Activated CD4-positive, alpha-beta T cell treated with anti-CD3 and anti-CD28 coated beads, Interleukin-2, amount 50 U/mL, for 1 hour (primary cell): ENCODE results near the gene COL4A2.

ENCODE experiments used
- DNase-seq: peaks from one replicate; pipeline ENCODE4 v3.0.0-alpha.2; 2020

COL4A2 gene

DNA sequence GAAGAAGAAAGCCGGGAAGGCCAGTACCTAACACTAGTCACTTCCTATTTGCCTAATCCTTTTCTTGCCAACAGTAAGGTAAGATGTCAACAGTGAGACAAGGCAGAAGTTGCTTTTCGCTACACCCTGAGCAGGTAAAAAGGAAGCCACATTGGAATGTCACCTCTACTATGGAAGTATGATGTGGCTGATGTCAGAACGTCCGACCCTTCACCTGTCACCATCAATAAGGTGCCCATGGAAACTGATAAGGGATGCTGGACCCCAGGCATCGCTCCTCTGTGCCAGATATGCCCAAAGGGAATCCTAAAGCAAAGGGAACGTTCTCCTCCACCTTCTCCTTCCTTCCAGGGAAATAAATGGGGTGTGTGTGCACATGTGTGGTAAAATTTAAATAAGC, 34.4 kb upstream of the COL4A2 start:
- DNase-seq = no peak

DNA sequence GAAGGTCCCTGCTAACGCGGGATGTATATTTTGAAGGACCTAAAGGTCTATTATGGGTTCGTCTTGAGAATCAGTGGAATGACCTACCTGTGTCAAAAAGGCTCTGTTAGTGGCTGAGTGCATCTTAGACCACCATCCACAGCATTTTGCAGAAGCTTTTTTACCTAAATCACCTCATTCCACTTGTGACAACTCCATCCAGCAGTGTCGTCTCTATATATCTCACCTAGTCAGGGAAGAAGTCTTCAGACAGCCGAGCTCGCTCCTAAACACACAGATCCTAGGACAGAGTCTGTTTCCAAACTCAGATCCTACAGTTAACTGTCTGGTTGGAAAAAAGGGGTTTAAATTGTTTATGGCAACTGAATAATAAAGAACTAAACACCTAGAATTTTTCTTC, 33.8 kb upstream of the COL4A2 start:
- no peak for DNase-seq

DNA sequence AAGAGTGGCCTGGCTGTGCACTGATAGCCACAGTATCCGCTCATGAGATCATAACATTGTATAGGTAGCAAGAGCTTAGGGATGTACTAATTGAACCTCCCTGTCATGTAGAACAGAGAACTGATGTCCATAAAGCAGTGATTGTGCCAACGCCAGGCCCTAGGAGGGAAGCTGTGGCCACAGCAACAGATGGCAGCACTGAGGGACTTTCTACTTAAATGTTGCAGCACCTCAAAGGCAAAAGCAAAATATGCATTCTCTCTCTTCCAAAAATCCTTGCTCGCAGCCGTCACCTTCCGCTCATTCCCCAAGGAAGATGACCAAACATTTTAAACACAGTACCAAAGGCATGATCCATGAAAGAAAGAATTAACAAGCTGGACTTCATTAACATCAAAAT, 32.4 kb upstream of the COL4A2 start:
- no peak for DNase-seq

DNA sequence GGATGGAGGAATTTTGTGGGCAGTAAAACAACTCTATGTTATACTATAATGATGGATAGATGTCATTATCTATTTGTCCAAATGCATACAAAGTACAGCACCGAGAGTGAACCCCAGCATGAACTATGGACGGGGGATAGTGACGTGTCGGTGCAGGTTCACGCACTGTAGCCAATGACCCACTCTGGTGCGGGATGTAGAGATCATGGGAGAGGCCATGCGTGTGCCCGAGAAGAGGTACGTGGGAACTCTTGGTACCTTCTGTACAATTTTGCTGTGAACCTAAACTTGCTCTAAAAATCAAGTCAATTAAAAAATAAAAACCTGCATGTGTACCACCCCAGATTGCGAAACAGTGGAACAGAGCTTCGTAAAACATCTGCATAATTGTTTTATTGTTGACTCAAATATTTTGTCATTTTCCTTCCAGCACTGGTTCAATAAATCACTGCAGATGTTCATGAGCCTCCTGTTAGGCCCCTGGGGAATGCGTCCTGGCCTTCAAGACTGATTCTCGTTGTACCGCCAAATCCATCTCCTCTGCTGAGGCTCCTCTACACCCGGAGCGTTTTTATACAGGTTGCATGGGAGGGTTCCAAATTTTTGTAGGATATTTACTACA, 31.0 kb upstream of the COL4A2 start:
- no peak for DNase-seq

DNA sequence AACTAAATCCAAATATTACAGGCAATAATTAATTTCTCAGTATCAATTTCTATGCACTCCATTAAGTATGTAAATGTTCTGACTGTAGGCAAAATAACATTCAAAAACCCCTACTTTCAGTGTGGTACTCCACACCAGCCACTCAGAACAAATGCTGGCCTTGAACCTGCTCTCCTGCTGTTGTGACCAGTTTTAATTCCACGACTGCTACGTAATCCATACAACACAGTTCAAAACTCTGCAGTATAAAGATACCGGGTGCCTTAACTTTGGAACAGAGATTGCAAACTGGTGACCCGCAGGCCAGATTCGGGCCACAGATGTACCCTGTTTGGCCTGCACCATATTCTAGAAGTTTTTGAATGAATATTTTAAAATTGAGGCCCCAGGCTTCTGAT, 30.5 kb upstream of the COL4A2 start:
- no peak for DNase-seq

DNA sequence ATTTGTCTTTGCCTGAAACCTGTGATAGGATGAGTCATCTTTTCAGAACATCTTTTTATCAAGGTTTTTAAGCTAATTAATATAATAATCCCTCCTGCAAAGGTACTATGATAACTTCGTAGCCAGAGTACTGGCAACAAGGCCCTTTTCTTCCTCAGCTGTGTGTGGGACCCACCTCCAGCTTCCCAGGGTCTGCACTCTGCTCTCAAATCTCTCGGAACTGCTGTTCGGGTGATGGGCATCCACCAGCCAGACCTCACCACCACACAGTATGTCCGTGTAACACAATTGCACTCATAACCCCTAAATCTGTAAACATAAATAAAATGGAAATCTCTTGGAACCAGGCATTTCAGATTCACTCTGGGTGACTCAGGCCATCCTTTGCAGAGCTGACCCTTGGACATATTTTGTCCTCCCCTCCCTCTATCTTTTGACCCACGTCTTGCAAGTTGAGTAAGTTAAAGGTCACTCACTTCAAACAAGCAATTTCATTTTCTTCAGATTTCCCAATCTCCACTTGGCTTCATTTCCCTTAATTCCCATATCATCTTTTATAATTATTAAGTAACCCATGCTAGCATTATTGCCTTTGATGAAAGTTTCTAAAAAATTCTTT, 29.6 kb upstream of the COL4A2 start:
- DNase-seq = no peak

DNA sequence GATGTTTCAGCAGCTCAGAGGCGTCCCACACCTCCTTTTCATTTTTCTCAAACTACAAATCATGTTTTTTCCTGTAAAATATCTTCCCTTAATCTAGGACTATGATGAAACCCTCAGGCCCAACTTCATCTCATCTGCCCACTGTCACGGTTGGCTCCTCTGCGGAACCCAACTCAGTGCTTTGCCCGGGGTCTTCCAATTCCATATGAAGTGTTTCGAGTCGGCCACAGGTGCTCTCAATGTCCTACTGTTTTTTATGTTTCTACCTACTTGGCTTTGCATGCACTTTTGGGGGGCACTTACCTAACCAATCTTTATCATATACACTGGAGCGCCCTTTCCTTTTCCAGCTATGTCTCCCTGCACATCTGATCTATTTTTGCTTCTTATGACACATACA, 28.2 kb upstream of the COL4A2 start:
- DNase-seq = no peak

DNA sequence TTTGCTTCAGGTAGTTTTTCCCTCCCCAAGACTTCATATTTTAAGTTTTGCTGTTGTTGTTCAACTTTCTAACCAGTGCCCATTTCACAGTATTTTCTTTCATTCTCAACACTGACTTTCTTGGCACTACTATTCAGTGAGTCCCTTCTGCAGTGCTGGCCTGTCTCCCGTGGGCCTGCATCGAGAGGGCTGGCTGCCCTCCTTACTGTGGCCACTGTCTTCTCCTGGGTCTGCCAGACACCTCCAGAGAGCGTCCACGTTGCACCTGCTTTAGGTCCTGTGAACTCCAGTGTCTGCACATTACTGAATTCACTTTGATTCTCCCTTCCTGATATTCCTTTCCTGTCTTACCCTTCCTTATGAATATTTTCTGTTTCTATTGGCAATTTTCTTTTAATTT, 27.4 kb upstream of the COL4A2 start:
- no peak for DNase-seq

DNA sequence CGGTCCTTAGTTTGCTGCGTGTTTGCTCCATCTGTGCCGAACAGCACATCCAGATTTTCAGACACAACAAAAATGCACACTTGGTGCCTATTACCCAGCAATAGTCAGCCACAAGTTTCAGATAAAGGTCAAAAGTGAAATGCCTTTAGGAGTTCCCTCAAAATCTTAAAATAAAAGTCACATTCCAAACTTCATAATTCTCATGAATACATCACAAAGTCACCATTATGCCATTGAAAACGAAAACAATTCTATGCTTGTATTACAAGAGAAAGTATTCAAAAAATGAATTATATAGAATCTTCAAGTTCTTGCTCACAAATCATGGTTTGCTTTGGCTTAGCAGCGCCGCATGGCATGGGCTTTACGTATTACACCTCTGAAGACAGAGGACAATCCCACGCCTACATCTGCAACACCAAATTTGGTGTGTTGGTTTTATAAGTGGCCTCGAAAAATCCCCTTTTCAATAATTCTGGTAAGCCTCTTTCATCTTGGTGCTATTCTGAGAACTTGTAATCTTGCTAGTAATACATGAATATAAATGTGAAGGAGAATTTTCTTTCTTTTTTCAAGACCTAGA, 26.8 kb upstream of the COL4A2 start:
- no peak for DNase-seq

DNA sequence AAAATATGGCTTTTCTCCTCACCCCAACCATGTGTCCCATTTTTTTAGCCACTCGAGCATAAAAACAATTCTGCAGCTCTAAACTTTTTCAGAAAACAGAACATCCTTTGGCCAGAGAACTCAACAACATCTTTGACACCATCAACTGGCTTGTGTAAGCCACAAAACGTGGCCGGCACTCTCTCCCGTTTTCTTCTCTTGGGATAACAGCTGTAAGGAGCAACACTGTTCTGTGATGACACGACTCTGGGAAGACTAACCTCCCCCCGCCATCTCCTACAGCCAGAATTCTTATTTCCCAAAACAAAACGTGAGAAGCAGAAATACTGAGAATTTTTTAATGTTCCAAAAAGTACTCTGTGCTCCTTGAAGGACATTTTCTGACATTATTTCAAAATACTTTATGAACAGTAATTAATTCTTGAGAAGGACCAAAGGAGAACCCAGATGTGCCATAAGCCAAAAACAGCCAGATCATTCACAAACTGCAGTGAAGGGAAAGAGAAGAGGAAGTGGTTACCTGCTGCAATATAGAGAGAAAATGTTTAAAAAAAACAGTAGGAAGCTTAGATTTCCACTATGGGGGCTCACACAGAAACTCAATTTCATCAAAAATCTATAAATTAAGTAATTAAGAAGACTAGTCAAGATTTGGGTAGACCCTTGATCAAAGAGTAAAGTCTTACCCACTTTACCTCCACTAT, 25.9 kb upstream of the COL4A2 start:
- DNase-seq = no peak

DNA sequence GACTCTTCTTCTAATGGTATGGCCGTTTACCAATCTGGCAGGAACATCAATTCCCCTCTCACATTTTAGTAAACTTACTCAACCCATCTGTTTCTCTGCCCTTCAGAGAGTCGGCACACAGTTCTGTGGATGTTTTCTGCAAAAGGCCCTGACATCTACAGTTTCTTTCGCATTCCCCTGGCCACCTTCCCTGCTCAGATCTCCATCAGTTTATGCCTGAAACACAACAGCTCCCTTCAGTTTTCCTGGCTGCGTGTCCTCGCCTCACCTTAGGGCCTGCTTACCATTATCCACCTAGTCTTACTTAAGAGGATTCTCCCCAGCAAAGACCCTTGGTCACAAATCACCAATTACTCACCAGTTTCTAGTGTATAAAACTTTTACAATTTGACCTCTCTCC, 25.3 kb upstream of the COL4A2 start:
- DNase-seq = no peak

DNA sequence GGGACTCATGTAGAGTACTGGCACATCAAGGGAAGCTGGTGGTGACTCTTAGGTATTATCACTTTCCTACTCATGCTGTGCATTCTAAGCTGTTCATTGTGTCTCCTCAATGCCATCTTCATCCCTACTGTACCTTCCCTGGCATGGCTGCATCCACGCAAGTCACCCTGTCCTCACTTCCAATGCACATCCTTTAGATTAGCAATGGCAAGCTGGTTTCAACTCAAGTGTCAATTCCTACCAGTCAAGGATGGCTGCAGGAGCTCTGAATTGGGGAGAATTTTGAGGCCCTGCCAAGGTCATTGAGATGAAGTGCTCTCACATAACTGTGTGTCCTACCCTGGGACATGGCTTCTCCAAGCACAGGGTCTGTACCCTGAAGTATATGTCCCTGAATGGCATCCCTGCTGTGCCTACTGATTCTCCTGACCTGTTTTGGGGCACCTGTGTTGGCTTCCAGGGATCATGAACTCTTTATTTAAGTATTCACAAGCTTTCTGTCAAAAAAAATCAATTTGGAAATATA, 24.7 kb upstream of the COL4A2 start:
- DNase-seq = no peak

DNA sequence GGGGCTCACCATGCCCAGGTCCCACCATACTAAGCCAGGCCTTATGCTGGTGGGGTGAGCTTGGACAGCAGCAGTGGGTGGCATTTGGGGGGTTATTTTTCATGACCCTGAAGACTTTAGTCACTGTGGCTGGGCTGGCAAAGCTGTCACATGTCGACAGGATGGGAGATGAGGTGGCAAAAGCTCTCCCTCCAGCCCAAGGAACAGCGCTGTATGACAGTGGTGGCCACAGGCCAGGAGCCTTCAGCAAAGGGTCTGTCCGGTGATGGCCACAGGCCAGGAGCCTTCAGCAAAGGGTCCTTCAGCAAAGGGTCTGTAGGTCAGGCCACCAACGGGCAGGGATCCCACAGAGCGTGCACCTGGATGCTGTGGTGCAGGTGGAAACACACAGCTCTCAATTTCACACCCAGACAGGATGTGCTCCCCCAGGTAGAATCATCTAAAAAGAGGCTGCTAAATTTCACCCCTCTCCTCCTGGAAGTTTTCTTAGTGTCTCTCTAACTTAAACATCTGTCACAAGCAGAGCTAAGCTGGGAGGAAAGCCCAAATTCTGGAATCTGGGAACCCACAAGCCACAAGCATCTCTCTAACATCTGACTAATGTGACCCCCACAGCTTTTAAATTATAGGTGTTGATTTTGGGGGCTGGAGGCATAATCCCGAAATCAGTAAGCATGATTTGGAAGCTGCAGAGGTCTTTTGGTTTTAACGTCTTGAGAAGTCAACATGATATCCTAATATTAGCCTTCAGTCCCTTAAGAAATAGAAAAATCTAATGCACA, 23.2 kb upstream of the COL4A2 start:
- DNase-seq = no peak

DNA sequence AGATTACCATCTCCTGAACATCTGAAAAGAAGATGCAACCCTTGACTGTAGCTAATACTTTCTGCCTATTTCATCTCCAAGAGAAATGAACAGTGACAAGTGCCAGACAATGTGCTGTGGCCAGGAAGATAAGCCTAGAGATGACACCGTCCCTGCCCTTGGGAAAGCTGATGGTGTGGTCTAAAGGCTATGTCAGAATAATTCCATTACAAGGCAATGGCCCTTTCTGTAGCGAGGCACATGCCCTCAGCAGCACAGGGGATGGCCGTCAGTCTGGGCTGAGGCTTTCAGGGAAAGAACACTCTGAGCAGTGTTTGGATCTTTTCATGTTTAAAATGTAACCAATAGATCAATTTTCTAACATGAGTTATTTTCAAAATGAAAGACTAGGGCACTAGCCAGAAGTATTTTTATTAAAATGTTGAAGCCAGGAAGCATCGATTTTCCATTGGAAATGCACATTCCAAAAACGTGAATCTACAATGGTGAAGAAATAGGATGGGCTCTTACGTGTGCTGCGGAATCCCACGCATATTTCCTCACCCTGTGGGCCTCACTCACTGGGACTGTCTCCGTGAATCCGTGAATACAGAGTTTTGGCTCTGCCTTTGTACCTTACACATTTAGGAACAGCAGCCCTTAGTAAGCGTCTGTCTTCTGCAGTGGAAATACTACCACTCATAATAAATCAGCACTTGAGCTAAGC, 22.2 kb upstream of the COL4A2 start:
- no peak for DNase-seq

DNA sequence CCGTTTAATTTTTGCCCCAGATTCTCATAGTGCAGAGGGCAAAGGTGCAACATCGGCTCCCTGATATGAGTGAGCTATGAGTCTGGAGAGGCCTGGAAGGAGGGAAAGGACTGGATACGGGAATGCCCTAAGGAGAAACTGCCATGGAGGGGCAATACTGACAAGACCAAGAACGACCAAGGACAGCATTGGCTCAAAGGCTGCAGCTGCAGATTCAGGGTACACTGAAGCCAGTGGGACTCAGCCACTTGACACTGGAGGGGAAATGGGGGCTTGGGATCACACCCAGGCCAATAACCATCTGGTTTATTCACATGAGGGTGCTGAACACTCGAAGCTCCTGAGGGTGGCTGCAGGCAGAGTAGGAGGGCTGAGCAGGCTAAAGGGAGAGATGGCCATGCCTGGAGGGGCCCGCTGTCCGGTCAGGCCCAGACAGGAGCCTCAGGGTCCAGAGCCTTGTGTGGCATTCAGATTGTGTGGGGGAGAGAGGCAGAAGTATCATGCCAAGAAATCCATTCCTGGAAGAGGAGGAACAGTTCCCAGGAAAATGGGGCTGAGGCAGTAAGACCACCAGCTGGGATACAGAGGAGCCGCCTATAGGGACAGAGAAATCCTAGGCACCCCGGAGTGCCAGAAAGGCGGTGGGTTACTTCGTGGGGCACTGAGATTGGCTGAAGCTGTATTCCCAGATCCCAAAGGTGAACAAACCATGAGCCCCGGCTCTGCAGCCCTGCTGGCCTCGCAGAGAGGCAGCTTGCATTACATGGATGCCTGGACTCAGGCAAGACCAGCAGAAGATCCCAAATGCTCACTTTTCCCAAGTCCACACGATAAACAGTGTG, 20.9 kb upstream of the COL4A2 start:
- DNase-seq = no peak

DNA sequence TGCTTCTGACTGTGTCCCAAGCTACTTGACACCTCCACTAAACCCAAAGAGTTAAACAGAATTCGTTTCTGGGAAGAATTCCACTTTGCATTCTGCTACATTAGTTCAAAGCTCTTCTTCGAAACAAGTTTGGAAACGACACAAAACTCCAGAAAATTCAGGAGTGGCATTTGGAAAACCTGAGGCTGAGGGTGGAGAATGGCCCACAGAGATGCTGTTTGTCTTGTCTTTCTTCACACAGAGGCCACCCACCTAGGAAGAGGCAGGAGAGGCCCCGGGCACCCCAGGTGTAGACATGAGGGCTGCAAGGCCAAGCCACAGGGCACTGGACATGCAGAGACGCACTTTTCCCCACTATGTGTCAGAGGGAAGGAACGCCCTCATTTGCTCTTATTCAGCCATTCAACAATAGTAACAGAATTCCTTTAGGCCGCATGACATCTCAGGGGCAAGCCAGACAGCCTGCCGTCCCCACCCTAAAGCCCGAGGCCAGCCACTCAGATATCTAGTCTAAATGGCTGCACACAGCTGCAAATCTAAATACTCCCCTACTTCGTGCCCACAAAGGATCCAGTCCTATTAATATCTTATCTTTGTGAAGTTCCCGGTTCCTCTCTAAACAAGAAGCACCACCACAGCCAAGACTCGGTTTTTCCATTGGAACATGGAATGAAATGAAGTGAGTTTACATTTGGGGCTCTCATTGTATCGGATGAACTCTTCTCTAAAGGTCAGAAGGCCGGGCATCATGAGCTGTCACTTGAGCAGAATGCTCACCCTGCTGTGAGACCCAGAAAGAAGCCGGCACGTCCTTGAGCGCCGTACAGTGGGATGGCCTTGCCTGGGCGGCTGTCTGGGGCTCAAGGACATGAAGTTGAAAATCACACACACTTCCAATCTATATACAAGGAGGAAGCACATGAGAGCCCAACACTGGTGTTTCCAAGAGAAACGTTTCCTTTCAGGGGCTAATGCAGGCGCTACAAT, 20.0 kb upstream of the COL4A2 start:
- no peak for DNase-seq

DNA sequence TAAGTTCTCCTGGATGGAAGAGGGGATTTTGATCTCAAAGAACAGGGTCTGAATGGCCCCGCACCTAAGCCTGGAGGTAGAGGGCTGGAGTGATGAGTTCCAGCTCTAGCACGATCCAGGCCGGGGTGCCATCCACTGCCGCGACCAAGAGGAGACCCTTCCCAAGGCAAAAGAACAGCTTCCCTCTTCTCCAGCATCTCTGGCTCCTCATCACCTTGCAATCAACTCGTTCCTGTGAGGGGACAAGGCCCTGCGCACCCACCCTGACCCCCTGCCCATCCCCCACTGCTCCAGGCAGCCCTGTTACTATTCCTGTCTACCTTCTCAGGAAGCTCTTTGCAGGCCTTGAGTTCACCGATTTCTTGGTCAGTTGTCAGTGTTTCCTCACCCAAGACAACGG, 17.9 kb upstream of the COL4A2 start:
- DNase-seq = no peak

DNA sequence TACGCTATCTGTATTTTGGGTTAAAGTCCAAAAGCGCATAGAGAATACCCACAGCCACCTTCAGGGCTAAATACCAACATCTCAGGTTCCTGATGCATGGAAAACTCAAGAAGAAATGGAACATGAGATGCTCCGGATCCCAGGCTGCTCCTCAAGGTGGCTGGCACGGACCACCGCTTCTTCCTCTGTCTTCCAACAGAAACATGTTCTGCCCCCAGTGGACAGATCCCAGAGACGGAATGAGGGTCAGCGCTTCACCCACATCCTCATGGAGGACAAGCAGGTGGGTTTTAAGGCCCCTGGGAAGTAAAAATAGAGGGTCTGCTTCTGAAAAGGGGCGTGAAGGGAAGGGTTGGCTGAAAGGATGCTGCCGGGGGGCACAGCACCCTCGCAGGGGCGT, 17.4 kb upstream of the COL4A2 start:
- no peak for DNase-seq

DNA sequence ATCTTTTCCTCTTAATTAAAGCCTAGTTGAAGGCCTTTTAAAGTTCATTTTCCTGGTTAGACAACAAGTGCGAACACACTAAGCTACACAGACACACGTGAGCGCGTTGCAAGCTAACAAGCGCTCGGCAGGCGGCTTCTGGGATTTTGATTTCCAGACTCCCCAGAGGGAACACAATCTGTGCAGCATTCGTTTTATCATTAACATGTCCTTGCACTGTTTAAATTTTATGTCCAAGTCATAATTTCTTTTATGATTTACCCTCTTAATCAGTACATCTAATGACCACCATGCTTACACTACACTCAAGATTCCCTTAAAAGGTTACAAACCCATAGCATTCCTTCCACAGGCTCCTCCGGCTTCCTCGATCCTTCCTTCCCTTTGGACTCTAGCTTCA, 16.9 kb upstream of the COL4A2 start:
- DNase-seq = no peak

DNA sequence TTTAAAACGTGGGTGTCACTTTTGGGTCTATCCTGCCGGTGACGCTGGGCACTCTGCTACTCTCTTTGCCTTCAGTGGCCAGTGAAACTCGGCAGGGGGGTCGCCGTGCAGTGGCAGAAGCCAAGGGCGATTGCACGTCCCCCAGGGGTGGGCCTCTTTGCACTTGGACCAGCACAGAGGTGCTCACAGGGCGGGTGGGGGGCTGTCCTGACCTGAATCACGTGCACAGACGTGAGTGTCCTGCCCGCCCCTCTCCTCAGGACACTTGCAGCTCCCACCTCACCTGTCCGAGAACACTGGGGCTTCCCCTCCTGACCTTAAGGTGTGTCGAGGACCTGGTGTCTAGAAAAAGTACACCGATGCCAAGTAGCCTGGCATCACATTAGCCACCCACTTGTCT, 16.3 kb upstream of the COL4A2 start:
- no peak for DNase-seq
